Measurements from ENCODE around the gene ALK.

DNA sequence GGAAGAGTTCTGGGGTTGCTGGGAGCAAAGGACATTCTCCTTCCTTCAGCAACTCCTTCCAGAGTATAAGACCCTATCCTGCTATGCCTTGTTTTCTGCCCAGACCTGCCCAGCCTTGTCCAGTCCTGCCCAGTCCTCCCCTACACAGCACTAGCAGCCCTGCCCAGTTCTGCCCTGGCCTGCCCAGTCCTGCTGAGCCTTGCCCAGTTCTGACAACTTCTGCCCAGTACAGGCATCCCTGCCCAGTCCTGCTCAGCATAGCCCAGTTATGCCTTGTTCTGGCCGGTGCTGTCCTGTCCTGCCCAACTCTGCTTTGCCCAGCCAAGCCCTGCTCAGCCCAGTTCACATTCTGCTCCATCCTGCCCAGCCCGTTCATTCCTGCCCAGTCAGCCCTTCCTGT lies 44.9 kb upstream of the ALK start:
- TF ChIP-seq, protein P1, sequence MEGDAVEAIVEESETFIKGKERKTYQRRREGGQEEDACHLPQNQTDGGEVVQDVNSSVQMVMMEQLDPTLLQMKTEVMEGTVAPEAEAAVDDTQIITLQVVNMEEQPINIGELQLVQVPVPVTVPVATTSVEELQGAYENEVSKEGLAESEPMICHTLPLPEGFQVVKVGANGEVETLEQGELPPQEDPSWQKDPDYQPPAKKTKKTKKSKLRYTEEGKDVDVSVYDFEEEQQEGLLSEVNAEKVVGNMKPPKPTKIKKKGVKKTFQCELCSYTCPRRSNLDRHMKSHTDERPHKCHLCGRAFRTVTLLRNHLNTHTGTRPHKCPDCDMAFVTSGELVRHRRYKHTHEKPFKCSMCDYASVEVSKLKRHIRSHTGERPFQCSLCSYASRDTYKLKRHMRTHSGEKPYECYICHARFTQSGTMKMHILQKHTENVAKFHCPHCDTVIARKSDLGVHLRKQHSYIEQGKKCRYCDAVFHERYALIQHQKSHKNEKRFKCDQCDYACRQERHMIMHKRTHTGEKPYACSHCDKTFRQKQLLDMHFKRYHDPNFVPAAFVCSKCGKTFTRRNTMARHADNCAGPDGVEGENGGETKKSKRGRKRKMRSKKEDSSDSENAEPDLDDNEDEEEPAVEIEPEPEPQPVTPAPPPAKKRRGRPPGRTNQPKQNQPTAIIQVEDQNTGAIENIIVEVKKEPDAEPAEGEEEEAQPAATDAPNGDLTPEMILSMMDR (IDR thresholded peaks at IDR 0.05; ENCODE audit: low read depth, low read length), result no peak
- no peak for TF ChIP-seq POLR2A (IDR thresholded peaks at IDR 0.05; ENCODE audit: extremely low read depth, insufficient read length)

Data from NB4 (cell line).